ENCODE results near the gene TRIM65. TPM values are rescaled to one million over a fixed set of nuclear protein-coding genes. Genes with fewer than 3 reads are reported as not detected.
"Not testable (repeated sequence)": the region's sequence is repeated elsewhere in the genome, so short reads cannot be mapped to it uniquely, and the experiment has no call there.

Gene TRIM65
- total and polyA plus RNA-seq, 2 donors from 2014 or later: 11.5 to 23.6 TPM

DNA sequence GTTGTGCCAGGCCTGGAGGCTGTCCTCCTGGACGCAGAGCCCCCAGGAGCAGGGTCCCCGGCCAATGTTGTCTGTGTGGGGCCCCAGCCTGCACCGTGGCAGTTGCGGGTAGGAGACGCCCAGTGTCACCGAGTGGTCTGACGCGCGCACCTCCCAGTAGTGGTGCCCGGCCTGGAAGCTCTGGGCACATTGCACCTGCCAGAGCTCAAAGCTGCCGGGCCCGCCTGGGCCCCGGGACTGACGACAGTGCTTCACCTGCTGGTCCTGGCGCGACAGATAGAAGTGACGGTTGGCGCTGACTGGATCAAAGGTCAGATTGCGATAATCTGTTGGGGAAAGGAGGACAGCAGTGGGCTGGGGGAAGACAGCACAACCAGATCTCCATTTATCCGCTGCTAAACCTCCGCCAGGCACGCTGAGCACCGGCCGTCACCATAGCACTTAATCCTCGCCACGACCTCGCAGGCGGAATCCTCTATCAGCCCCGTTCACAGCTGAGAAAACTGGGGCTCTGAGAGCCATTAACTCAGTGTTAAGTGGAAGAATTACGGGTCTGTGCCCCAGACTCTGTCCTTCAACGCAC lies 5.6 kb downstream of the TRIM65 start:
- intact Hi-C loops (cut with DNase I): no loop called here
- FAIRE-seq: no peak
- Histone ChIP-seq H3K4me3 (ENCODE audit: low read length in 3 of 3) (no peak overlapping the region), H3K9me3 (ENCODE audit: control insufficient read depth in 2 of 3, insufficient read depth in 1 of 3, low read length in 3 of 3) (no peaks in the 10 kb centered on the region), H3K27ac (ENCODE audit: low read depth in 2 of 2, low read length in 2 of 2) (no peak overlapping the region), H3K9ac (ENCODE audit: low read length in 3 of 3) (no peak overlapping the region), H3K36me3 (ENCODE audit: control insufficient read depth in 2 of 3, insufficient read depth in 3 of 3, low read length in 3 of 3) (peaks cover 0 to 4% (median 3%) of the 10 kb centered on the region in 3 donors), H3K27me3 (ENCODE audit: control insufficient read depth, insufficient read depth, low read length) (no peaks in the 10 kb centered on the region), H3K4me1 (ENCODE audit: control insufficient read depth in 2 of 3, insufficient read depth in 2 of 3, low read depth in 1 of 3, low read length in 3 of 3) (peaks cover 0 to 20% (median 9%) of the 10 kb centered on the region in 3 donors)
- TF ChIP-seq, protein P1, sequence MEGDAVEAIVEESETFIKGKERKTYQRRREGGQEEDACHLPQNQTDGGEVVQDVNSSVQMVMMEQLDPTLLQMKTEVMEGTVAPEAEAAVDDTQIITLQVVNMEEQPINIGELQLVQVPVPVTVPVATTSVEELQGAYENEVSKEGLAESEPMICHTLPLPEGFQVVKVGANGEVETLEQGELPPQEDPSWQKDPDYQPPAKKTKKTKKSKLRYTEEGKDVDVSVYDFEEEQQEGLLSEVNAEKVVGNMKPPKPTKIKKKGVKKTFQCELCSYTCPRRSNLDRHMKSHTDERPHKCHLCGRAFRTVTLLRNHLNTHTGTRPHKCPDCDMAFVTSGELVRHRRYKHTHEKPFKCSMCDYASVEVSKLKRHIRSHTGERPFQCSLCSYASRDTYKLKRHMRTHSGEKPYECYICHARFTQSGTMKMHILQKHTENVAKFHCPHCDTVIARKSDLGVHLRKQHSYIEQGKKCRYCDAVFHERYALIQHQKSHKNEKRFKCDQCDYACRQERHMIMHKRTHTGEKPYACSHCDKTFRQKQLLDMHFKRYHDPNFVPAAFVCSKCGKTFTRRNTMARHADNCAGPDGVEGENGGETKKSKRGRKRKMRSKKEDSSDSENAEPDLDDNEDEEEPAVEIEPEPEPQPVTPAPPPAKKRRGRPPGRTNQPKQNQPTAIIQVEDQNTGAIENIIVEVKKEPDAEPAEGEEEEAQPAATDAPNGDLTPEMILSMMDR (IDR thresholded peaks at IDR 0.05; ENCODE audit: borderline replicate concordance, extremely low read depth, insufficient read depth): no peak
- no peak for DNase-seq

DNA sequence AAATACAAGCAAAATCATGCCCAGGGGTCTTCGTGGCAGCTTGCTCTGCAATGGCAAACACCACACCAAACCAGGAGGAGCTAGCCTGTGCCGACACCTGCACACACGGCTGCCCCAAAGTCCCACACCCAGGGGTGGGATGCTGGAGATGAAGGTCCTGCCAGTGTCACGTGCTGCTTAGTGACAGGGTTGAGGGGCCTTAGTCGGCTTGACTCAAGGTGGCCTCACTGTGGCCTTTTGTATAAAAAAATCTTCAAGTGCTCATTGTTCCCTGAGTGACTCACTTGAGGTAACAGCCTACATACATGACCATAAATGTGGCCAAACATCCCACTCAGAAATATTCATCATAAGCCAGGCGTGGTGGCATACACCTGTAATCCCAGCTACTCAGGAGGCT lies 7.3 kb downstream of the TRIM65 start:
- no peak overlapping the region for H3K27ac ChIP-seq (ENCODE audit: low read depth in 2 of 2, low read length in 2 of 2)
- intact Hi-C loops (cut with DNase I): no loop called here
- DNase-seq: no peak
- no peak overlapping the region for H3K9ac ChIP-seq (ENCODE audit: low read length in 3 of 3)
- no peak overlapping the region for H3K4me3 ChIP-seq (ENCODE audit: low read length in 3 of 3)
- FAIRE-seq: no peak
- H3K4me1 ChIP-seq (ENCODE audit: control insufficient read depth in 2 of 3, insufficient read depth in 2 of 3, low read depth in 1 of 3, low read length in 3 of 3): peaks cover 0 to 7% (median 0%) of the 10 kb centered on the region in 3 donors
- H3K9me3 ChIP-seq (ENCODE audit: control insufficient read depth in 2 of 3, insufficient read depth in 1 of 3, low read length in 3 of 3): no peaks in the 10 kb centered on the region
- no peaks in the 10 kb centered on the region for H3K27me3 ChIP-seq (ENCODE audit: control insufficient read depth, insufficient read depth, low read length)
- H3K36me3 ChIP-seq (ENCODE audit: control insufficient read depth in 2 of 3, insufficient read depth in 3 of 3, low read length in 3 of 3): peaks cover 0 to 4% (median 3%) of the 10 kb centered on the region in 3 donors
- TF ChIP-seq, protein P1 (IDR thresholded peaks at IDR 0.05; ENCODE audit: borderline replicate concordance, extremely low read depth, insufficient read depth): no peak

DNA sequence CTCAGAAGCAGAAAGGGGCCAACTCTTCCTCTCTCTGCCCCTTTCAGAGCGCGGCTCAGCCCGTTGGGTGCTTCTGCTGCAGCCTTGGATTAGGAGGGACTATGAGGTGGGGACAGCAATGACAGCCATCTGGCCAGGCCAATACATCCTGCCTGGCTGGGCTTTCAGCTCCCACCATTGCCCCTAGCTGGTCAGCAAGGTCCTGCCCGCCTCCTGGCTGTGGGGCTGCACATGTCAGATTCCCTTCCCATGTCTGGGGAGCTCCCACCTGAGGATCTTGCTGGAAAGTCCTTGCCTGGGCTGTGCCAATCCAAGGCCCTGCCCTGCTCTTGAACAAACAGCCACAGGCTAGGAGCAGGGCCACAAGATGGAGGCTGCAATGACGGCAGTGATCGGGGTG lies 8.3 kb downstream of the TRIM65 start:
- intact Hi-C loops (cut with DNase I): no loop called here
- DNase-seq (no peak), FAIRE-seq (no peak)
- TF ChIP-seq, protein P1 (IDR thresholded peaks at IDR 0.05; ENCODE audit: borderline replicate concordance, extremely low read depth, insufficient read depth): no peak
- Histone ChIP-seq H3K36me3 (ENCODE audit: control insufficient read depth in 2 of 3, insufficient read depth in 3 of 3, low read length in 3 of 3) (peaks cover 0 to 4% (median 3%) of the 10 kb centered on the region in 3 donors), H3K9me3 (ENCODE audit: control insufficient read depth in 2 of 3, insufficient read depth in 1 of 3, low read length in 3 of 3) (no peaks in the 10 kb centered on the region), H3K4me1 (ENCODE audit: control insufficient read depth in 2 of 3, insufficient read depth in 2 of 3, low read depth in 1 of 3, low read length in 3 of 3) (peaks cover 0 to 3% (median 0%) of the 10 kb centered on the region in 3 donors), H3K4me3 (ENCODE audit: low read length in 3 of 3) (no peak overlapping the region), H3K27me3 (ENCODE audit: control insufficient read depth, insufficient read depth, low read length) (no peaks in the 10 kb centered on the region), H3K9ac (ENCODE audit: low read length in 3 of 3) (no peak overlapping the region), H3K27ac (ENCODE audit: low read depth in 2 of 2, low read length in 2 of 2) (no peak overlapping the region)

- H3K9me3 ChIP-seq (ENCODE audit: control insufficient read depth in 2 of 3, insufficient read depth in 1 of 3, low read length in 3 of 3): not testable (repeated sequence)
These were observed 10.9 kb downstream of the TRIM65 start for GRCh38 chr17:75885860-75886259.

More at GRCh38 chr17:75885860-75886259, 10.9 kb downstream of the TRIM65 start:
- intact Hi-C loops (cut with DNase I); FAIRE-seq; H3K9ac ChIP-seq (ENCODE audit: low read length in 3 of 3); H3K4me1 ChIP-seq (ENCODE audit: control insufficient read depth in 2 of 3, insufficient read depth in 2 of 3, low read depth in 1 of 3, low read length in 3 of 3); H3K27ac ChIP-seq (ENCODE audit: low read depth in 2 of 2, low read length in 2 of 2); H3K36me3 ChIP-seq (ENCODE audit: control insufficient read depth in 2 of 3, insufficient read depth in 3 of 3, low read length in 3 of 3); DNase-seq; H3K27me3 ChIP-seq (ENCODE audit: control insufficient read depth, insufficient read depth, low read length); H3K4me3 ChIP-seq (ENCODE audit: low read length in 3 of 3): not testable (repeated sequence)

All from kidney (tissue), 14 donors.